Activated T-helper 2 cell treated with anti-CD3 and anti-CD28 coated beads, Interferon-gamma antibody, Interleukin-2, Interleukin-4, amounts not matched to agents 10 μg/mL and 5 μg/mL and 100 μg/mL, durations not matched to agents 14 hours and 24 hours and 36 hours (primary cell): Measurements from ENCODE around the gene CD200. TPM values are rescaled to one million over a fixed set of nuclear protein-coding genes. Genes with fewer than 3 reads are reported as not detected.

Source experiments
- DNase-seq: peaks from one replicate; pipeline ENCODE4 v3.0.0; 2021; ENCODE audit warnings: low spot score
- H3K27ac Mint-ChIP-seq: one replicate; pipeline ENCODE4 v1.8.0; 2021; ENCODE audit warnings: mixed read lengths
- H3K27me3 Mint-ChIP-seq: one replicate; pipeline ENCODE4 v1.8.0; 2021; ENCODE audit warnings: low read depth, mixed read lengths
- H3K36me3 Mint-ChIP-seq: one replicate; pipeline ENCODE4 v1.8.0; 2021; ENCODE audit warnings: low read depth, mixed read lengths
- H3K4me1 Mint-ChIP-seq: one replicate; pipeline ENCODE4 v1.8.0; 2021; ENCODE audit warnings: low read depth, mixed read lengths
- H3K4me3 Mint-ChIP-seq: one replicate; pipeline ENCODE4 v1.8.0; 2021; ENCODE audit warnings: low read depth, mild to moderate bottlenecking, moderate library complexity, mixed read lengths
- H3K9me3 Mint-ChIP-seq: one replicate; pipeline ENCODE4 v1.8.0; 2021; ENCODE audit warnings: mixed read lengths
- intact Hi-C: fragments of 100-400 bp; cut with micrococcal nuclease; formaldehyde crosslinking; loops from one replicate; pipeline ENCODE4 v1.15.1; 2023
- total RNA-seq: library from RNA; stranded (reverse); gene quantifications from 2 replicates; pipeline ENCODE4 v1.2.3, GENCODE V29; 2022

Gene CD200
- total RNA-seq, 1 donor from 2014 or later, result 60.3 TPM

GRCh38 chr3:112338021-112338726, 5.2 kb downstream of the CD200 start:
- peaks cover 4% of the 10 kb centered on the region for H3K9me3 Mint-ChIP-seq
- intact Hi-C loops, result loop anchor here (1.0 to 5.0 kb wide), 4 partner anchors 21 to 201 kb away; partner anchors contain the start of gene BTLA
- H3K4me1 Mint-ChIP-seq, result peaks cover 71% of the 10 kb centered on the region
- H3K27me3 Mint-ChIP-seq, result no peaks in the 10 kb centered on the region
- no peak for DNase-seq
- peak overlapping the region; percentile 28 for H3K4me3 Mint-ChIP-seq
- H3K27ac Mint-ChIP-seq, result peak overlapping the region; percentile 53
- H3K36me3 Mint-ChIP-seq, result peaks cover 81% of the 10 kb centered on the region

GRCh38 chr3:112338727-112339056, 5.7 kb downstream of the CD200 start:
- Mint-ChIP-seq H3K27ac (peak overlapping the region; percentile 53), H3K27me3 (no peaks in the 10 kb centered on the region), H3K4me1 (peaks cover 70% of the 10 kb centered on the region), H3K4me3 (peak overlapping the region; percentile 28), H3K9me3 (peaks cover 5% of the 10 kb centered on the region), H3K36me3 (peaks cover 86% of the 10 kb centered on the region)
- intact Hi-C loops, result loop anchor here (1.0 to 5.0 kb wide), 4 partner anchors 20 to 201 kb away; partner anchors contain the start of gene BTLA
- DNase-seq, result no peak

- DNase-seq, result no peak
- Mint-ChIP-seq H3K4me3 (no peak overlapping the region), H3K9me3 (peaks cover 7% of the 10 kb centered on the region), H3K27ac (no peak overlapping the region), H3K27me3 (no peaks in the 10 kb centered on the region), H3K36me3 (peaks cover 86% of the 10 kb centered on the region), H3K4me1 (peaks cover 68% of the 10 kb centered on the region)
- intact Hi-C loops, result loop anchor here (2.0 to 5.0 kb wide), 3 partner anchors 20 to 202 kb away; partner anchors contain the start of gene BTLA
These were observed 6.2 kb downstream of the CD200 start for GRCh38 chr3:112339134-112339533.

- Mint-ChIP-seq H3K4me1 (peaks cover 67% of the 10 kb centered on the region), H3K4me3 (no peak overlapping the region), H3K36me3 (peaks cover 87% of the 10 kb centered on the region)
These were observed 6.7 kb downstream of the CD200 start for GRCh38 chr3:112339609-112340008.

GRCh38 chr3:112341386-112341785, 8.4 kb downstream of the CD200 start:
- Mint-ChIP-seq H3K36me3 (peaks cover 87% of the 10 kb centered on the region), H3K4me1 (peaks cover 61% of the 10 kb centered on the region), H3K27ac (peak overlapping the region; percentile 67), H3K9me3 (peaks cover 7% of the 10 kb centered on the region), H3K4me3 (no peak overlapping the region), H3K27me3 (no peaks in the 10 kb centered on the region)
- no peak for DNase-seq
- intact Hi-C loops, result no loop called here

More at GRCh38 chr3:112339609-112340008, 6.7 kb downstream of the CD200 start:
- no peak for DNase-seq
- Mint-ChIP-seq H3K27me3 (no peaks in the 10 kb centered on the region), H3K27ac (no peak overlapping the region), H3K9me3 (peaks cover 7% of the 10 kb centered on the region)
- intact Hi-C loops, result loop anchor here (2.0 to 5.0 kb wide), 3 partner anchors 19 to 202 kb away; partner anchors contain the start of gene BTLA

- Mint-ChIP-seq H3K36me3 (peaks cover 91% of the 10 kb centered on the region), H3K27ac (no peak overlapping the region), H3K27me3 (no peaks in the 10 kb centered on the region), H3K4me3 (no peak overlapping the region), H3K9me3 (peaks cover 7% of the 10 kb centered on the region), H3K4me1 (peaks cover 59% of the 10 kb centered on the region)
- DNase-seq, result no peak
- intact Hi-C loops, result no loop called here
These were observed 12.7 kb downstream of the CD200 start for GRCh38 chr3:112345681-112346080.

GRCh38 chr3:112346491-112347122, 13.7 kb downstream of the CD200 start:
- intact Hi-C loops, result no loop called here
- no peak for DNase-seq
- Mint-ChIP-seq H3K36me3 (peaks cover 93% of the 10 kb centered on the region), H3K27ac (peak overlapping the region; percentile 1), H3K4me3 (no peak overlapping the region), H3K27me3 (no peaks in the 10 kb centered on the region), H3K9me3 (peaks cover 7% of the 10 kb centered on the region), H3K4me1 (peaks cover 61% of the 10 kb centered on the region)

- Mint-ChIP-seq H3K36me3 (peaks cover 98% of the 10 kb centered on the region), H3K9me3 (no peaks in the 10 kb centered on the region), H3K27ac (no peak overlapping the region), H3K27me3 (no peaks in the 10 kb centered on the region), H3K4me3 (no peak overlapping the region), H3K4me1 (peaks cover 65% of the 10 kb centered on the region)
- intact Hi-C loops, result no loop called here
- no peak for DNase-seq
These were observed 16.0 kb downstream of the CD200 start for GRCh38 chr3:112348943-112349342.

GRCh38 chr3:112349557-112349956, 16.6 kb downstream of the CD200 start:
- Mint-ChIP-seq H3K36me3 (peaks cover 98% of the 10 kb centered on the region), H3K4me1 (peaks cover 67% of the 10 kb centered on the region), H3K27me3 (no peaks in the 10 kb centered on the region), H3K27ac (no peak overlapping the region), H3K9me3 (no peaks in the 10 kb centered on the region), H3K4me3 (no peak overlapping the region)
- intact Hi-C loops, result no loop called here
- no peak for DNase-seq

GRCh38 chr3:112350018-112350810, 17.3 kb downstream of the CD200 start:
- no peak overlapping the region for H3K4me3 Mint-ChIP-seq
- H3K4me1 Mint-ChIP-seq, result peaks cover 65% of the 10 kb centered on the region
- no peaks in the 10 kb centered on the region for H3K27me3 Mint-ChIP-seq
- intact Hi-C loops, result no loop called here
- H3K9me3 Mint-ChIP-seq, result no peaks in the 10 kb centered on the region
- H3K27ac Mint-ChIP-seq, result peak overlapping the region; percentile 74
- no peak for DNase-seq
- H3K36me3 Mint-ChIP-seq, result peaks cover 97% of the 10 kb centered on the region

- peaks cover 92% of the 10 kb centered on the region for H3K36me3 Mint-ChIP-seq
- H3K4me3 Mint-ChIP-seq, result no peak overlapping the region
- no peaks in the 10 kb centered on the region for H3K9me3 Mint-ChIP-seq
- no peaks in the 10 kb centered on the region for H3K27me3 Mint-ChIP-seq
- H3K27ac Mint-ChIP-seq, result peak overlapping the region; percentile 62
- intact Hi-C loops, result no loop called here
- DNase-seq, result no peak
- H3K4me1 Mint-ChIP-seq, result peaks cover 58% of the 10 kb centered on the region
These were observed 18.1 kb downstream of the CD200 start for GRCh38 chr3:112351036-112351435.

GRCh38 chr3:112351823-112352222, 18.9 kb downstream of the CD200 start:
- Mint-ChIP-seq H3K36me3 (peaks cover 91% of the 10 kb centered on the region), H3K27me3 (no peaks in the 10 kb centered on the region), H3K4me3 (no peak overlapping the region), H3K27ac (peak overlapping the region; percentile 62), H3K9me3 (no peaks in the 10 kb centered on the region), H3K4me1 (peaks cover 55% of the 10 kb centered on the region)
- intact Hi-C loops, result no loop called here
- DNase-seq, result no peak
